ENCODE results near the gene CCDC188. TPM values are rescaled to one million over a fixed set of nuclear protein-coding genes. Genes with fewer than 3 reads are reported as not detected.

The CCDC188 gene
- total and polyA plus RNA-seq, 2 of the 8 experiments (the other 6 are each of a cell fraction or from before 2014, with no cell fraction given), result not detected

DNA sequence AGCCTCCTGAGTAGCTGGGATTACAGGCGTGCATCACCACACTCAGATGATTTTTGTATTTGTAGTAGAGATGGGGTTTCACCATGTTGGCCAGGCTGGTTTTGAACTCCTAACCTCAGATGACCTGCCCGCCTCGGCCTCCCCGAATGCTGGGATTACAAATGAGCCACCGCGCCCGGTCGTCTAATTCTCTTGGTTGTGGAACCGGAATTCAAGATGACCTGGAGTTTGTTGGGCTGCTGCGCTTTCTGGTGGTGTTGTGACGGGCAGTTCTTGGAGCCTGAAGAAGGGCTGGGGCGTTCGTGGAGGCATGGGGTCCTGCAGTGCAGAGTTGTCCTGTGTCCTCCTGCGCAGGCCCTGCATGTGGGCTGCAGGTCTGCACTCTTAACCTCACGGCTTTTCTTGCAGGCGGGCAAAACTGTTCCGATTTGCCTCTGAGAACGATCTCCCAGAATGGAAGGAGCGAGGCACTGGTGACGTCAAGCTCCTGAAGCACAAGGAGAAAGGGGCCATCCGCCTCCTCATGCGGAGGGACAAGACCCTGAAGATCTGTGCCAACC is 28.9 kb downstream of the CCDC188 start (continued):
- TF ChIP-seq, protein P1, sequence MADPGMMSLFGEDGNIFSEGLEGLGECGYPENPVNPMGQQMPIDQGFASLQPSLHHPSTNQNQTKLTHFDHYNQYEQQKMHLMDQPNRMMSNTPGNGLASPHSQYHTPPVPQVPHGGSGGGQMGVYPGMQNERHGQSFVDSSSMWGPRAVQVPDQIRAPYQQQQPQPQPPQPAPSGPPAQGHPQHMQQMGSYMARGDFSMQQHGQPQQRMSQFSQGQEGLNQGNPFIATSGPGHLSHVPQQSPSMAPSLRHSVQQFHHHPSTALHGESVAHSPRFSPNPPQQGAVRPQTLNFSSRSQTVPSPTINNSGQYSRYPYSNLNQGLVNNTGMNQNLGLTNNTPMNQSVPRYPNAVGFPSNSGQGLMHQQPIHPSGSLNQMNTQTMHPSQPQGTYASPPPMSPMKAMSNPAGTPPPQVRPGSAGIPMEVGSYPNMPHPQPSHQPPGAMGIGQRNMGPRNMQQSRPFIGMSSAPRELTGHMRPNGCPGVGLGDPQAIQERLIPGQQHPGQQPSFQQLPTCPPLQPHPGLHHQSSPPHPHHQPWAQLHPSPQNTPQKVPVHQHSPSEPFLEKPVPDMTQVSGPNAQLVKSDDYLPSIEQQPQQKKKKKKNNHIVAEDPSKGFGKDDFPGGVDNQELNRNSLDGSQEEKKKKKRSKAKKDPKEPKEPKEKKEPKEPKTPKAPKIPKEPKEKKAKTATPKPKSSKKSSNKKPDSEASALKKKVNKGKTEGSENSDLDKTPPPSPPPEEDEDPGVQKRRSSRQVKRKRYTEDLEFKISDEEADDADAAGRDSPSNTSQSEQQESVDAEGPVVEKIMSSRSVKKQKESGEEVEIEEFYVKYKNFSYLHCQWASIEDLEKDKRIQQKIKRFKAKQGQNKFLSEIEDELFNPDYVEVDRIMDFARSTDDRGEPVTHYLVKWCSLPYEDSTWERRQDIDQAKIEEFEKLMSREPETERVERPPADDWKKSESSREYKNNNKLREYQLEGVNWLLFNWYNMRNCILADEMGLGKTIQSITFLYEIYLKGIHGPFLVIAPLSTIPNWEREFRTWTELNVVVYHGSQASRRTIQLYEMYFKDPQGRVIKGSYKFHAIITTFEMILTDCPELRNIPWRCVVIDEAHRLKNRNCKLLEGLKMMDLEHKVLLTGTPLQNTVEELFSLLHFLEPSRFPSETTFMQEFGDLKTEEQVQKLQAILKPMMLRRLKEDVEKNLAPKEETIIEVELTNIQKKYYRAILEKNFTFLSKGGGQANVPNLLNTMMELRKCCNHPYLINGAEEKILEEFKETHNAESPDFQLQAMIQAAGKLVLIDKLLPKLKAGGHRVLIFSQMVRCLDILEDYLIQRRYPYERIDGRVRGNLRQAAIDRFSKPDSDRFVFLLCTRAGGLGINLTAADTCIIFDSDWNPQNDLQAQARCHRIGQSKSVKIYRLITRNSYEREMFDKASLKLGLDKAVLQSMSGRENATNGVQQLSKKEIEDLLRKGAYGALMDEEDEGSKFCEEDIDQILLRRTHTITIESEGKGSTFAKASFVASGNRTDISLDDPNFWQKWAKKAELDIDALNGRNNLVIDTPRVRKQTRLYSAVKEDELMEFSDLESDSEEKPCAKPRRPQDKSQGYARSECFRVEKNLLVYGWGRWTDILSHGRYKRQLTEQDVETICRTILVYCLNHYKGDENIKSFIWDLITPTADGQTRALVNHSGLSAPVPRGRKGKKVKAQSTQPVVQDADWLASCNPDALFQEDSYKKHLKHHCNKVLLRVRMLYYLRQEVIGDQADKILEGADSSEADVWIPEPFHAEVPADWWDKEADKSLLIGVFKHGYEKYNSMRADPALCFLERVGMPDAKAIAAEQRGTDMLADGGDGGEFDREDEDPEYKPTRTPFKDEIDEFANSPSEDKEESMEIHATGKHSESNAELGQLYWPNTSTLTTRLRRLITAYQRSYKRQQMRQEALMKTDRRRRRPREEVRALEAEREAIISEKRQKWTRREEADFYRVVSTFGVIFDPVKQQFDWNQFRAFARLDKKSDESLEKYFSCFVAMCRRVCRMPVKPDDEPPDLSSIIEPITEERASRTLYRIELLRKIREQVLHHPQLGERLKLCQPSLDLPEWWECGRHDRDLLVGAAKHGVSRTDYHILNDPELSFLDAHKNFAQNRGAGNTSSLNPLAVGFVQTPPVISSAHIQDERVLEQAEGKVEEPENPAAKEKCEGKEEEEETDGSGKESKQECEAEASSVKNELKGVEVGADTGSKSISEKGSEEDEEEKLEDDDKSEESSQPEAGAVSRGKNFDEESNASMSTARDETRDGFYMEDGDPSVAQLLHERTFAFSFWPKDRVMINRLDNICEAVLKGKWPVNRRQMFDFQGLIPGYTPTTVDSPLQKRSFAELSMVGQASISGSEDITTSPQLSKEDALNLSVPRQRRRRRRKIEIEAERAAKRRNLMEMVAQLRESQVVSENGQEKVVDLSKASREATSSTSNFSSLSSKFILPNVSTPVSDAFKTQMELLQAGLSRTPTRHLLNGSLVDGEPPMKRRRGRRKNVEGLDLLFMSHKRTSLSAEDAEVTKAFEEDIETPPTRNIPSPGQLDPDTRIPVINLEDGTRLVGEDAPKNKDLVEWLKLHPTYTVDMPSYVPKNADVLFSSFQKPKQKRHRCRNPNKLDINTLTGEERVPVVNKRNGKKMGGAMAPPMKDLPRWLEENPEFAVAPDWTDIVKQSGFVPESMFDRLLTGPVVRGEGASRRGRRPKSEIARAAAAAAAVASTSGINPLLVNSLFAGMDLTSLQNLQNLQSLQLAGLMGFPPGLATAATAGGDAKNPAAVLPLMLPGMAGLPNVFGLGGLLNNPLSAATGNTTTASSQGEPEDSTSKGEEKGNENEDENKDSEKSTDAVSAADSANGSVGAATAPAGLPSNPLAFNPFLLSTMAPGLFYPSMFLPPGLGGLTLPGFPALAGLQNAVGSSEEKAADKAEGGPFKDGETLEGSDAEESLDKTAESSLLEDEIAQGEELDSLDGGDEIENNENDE (IDR thresholded peaks at IDR 0.05; ENCODE audit: insufficient replicate concordance, low read length), result no peak
